ENCODE measurements around the gene FNDC3B. TPM values are rescaled to one million over a fixed set of nuclear protein-coding genes. Genes with fewer than 3 reads are reported as not detected.

FNDC3B gene
- total RNA-seq, 1 experiment from 2014 or later: 48.6 TPM

DNA sequence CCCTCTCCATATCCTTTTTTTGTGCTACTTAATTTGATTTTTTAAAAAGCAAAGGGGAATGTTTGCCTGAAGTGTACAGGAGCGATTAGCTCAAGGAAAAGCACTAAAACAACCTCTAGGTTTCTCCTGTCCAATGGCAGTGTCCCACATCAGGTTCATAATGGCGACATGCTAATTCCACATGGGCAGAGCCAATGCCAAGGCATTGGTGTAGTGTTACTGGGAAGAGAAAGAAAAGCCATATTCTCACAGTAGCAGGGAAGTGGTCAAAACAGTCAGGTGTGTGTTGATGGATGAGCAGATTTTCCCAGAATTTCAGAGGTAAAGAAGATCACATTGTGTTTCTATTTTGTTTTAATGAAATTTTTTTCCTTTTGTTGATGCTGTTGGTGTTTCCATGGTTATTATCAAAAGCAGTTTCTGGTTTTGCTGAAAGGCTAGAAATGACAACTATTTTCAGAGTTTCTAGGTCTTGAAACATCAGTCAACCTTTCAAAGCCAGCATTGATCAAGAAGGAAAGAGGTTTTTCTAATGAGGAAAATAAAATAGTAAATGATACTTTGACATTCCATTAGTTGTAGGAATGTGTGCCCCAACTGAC lies 65.2 kb downstream of the FNDC3B start:
- Histone ChIP-seq H3K79me2 (ENCODE audit: low read length) (peaks cover 92% of the 10 kb centered on the region), H3K4me2 (ENCODE audit: low read length) (no peak overlapping the region), H3K9ac (ENCODE audit: low read length) (no peak overlapping the region), H3K9me2 (replicated peaks; ENCODE audit: low read length) (no peaks in the 10 kb centered on the region), H3K27ac (ENCODE audit: low read length) (no peak overlapping the region), H4K20me1 (ENCODE audit: low read length) (peaks cover 37% of the 10 kb centered on the region), H3K4me3 (ENCODE audit: low read length) (no peak overlapping the region), H3K36me3 (ENCODE audit: low read depth, low read length) (no peaks in the 10 kb centered on the region), H3F3A (ENCODE audit: low read length, unreplicated experiment) (no peaks in the 10 kb centered on the region), H3K9me3 (ENCODE audit: low read length) (no peaks in the 10 kb centered on the region), H3K27me3 (ENCODE audit: low read length) (no peaks in the 10 kb centered on the region), H2AFZ (ENCODE audit: low read length) (no peak overlapping the region), H3K4me1 (ENCODE audit: insufficient read depth, low read length) (no peaks in the 10 kb centered on the region)
- ATAC-seq (peak; percentile 27; the same call in 1 of the 2 replicates), DNase-seq (no peak)
- intact Hi-C loops (cut with micrococcal nuclease): no loop called here
- TF ChIP-seq EZH2 (IDR thresholded peaks at IDR 0.05; ENCODE audit: low read length, unreplicated experiment): no peak
- TF ChIP-seq, protein P1, sequence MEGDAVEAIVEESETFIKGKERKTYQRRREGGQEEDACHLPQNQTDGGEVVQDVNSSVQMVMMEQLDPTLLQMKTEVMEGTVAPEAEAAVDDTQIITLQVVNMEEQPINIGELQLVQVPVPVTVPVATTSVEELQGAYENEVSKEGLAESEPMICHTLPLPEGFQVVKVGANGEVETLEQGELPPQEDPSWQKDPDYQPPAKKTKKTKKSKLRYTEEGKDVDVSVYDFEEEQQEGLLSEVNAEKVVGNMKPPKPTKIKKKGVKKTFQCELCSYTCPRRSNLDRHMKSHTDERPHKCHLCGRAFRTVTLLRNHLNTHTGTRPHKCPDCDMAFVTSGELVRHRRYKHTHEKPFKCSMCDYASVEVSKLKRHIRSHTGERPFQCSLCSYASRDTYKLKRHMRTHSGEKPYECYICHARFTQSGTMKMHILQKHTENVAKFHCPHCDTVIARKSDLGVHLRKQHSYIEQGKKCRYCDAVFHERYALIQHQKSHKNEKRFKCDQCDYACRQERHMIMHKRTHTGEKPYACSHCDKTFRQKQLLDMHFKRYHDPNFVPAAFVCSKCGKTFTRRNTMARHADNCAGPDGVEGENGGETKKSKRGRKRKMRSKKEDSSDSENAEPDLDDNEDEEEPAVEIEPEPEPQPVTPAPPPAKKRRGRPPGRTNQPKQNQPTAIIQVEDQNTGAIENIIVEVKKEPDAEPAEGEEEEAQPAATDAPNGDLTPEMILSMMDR (conservative IDR thresholded peaks at IDR 0.05; ENCODE audit: low read depth, low read length): no peak
- no peak for TF ChIP-seq EZH2phosphoT487 (IDR thresholded peaks at IDR 0.05; ENCODE audit: borderline replicate concordance, low read length)
- ChIA-PET CTCF (interaction anchor here (0.7 kb wide), 1 partner anchor 23 kb away, joined by 5 read pairs; no protein-coding TSS in a partner anchor), POLR2A (ENCODE audit: unreplicated experiment) (interaction anchor here (1.0 kb wide), 1 partner anchor 15 kb away, joined by 3 read pairs; no protein-coding TSS in a partner anchor)
- BruUV-seq (replicated peaks): no TSS peak

DNA sequence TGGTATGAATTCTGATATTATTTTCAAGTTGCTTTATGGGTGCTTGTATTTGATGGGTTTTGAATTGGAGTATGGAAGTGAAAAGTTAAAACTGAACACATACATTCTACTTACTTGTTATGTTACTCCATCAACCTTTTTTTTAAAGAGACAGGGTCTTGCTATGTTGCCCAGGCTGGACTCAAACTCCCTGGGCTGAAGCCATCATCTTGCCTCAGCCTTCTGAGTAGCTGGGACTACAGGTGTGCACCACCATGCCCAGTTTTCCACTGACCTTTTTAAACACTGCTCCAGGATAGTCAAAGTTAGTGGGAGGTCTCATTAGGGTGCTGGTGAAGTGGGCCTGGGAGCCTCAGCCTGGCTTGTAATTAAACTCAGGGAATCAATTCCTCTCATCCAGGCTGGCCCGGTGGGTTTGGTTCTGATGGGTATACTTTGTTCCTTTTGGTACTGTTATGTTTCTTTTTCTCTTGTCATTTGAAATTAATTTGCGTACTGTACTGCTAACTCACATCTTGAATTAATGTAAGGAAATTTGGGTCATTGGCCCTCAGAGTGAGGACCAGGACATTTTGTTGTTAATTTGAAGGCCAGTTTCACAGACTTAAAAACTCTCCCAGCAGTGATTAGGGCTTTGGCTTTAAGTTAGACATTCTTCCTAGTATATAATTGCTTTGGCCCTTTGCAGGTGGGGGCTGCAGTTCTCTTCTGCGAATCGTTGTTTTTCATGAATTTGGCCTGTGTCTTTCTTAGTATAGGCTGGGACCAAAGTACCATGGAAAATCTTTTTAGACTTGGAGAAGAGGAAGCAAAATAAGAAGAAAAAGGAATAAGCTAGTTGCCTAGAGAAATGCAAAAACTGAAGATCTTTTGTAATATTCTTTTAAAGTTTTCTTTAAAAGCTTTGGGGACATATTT lies 66.9 kb downstream of the FNDC3B start:
- ATAC-seq: no peak
- Histone ChIP-seq H3K9ac (ENCODE audit: low read length) (no peak overlapping the region), H4K20me1 (ENCODE audit: low read length) (peaks cover 24% of the 10 kb centered on the region; the same call in 1 of the 2 replicates), H3K4me1 (ENCODE audit: insufficient read depth, low read length) (no peaks in the 10 kb centered on the region), H3K9me3 (ENCODE audit: low read length) (no peaks in the 10 kb centered on the region), H3K4me3 (ENCODE audit: low read length) (no peak overlapping the region), H3K27ac (ENCODE audit: low read length) (no peak overlapping the region), H3K9me2 (replicated peaks; ENCODE audit: low read length) (no peaks in the 10 kb centered on the region), H2AFZ (ENCODE audit: low read length) (no peak overlapping the region), H3K4me2 (ENCODE audit: low read length) (no peak overlapping the region), H3K36me3 (ENCODE audit: low read depth, low read length) (no peaks in the 10 kb centered on the region), H3F3A (ENCODE audit: low read length, unreplicated experiment) (no peaks in the 10 kb centered on the region), H3K79me2 (ENCODE audit: low read length) (peaks cover 92% of the 10 kb centered on the region), H3K27me3 (ENCODE audit: low read length) (no peaks in the 10 kb centered on the region)
- CTCF ChIA-PET: no interaction called here
- POLR2A ChIA-PET (ENCODE audit: unreplicated experiment): interaction anchor here (0.7 kb wide), 1 partner anchor 9 kb away, joined by 18 read pairs; no protein-coding TSS in a partner anchor
- DNase-seq: no peak
- no TSS peak for BruUV-seq (replicated peaks)
- intact Hi-C loops (cut with micrococcal nuclease): no loop called here
- TF ChIP-seq EZH2phosphoT487 (IDR thresholded peaks at IDR 0.05; ENCODE audit: borderline replicate concordance, low read length): no peak
- no peak for TF ChIP-seq EZH2 (IDR thresholded peaks at IDR 0.05; ENCODE audit: low read length, unreplicated experiment)

DNA sequence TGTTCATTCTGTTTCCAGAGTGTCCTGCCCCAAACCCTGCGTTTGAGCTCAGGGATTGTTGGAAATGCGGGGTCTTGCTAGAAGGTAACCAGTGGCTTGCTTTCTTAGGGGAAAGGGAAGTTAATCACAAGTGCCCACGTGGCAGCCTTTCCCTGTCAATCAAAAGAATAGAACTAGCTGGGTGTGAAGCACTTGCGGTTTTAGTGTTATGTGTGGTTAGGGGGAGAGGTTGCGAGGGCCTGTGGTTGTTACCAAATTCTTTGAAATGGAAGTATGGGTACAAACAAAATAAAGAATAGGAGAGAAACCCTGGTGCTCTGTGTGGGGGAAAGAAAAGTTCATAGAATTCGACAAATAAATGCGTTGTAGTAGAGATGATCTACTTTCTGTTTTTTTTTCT lies 67.6 kb downstream of the FNDC3B start:
- no peak for TF ChIP-seq EZH2 (IDR thresholded peaks at IDR 0.05; ENCODE audit: low read length, unreplicated experiment)
- no peak for TF ChIP-seq EZH2phosphoT487 (IDR thresholded peaks at IDR 0.05; ENCODE audit: borderline replicate concordance, low read length)
- TF ChIP-seq, protein P1 (conservative IDR thresholded peaks at IDR 0.05; ENCODE audit: low read depth, low read length): no peak
- no peak overlapping the region for H3K4me3 ChIP-seq (ENCODE audit: low read length)
- H3K36me3 ChIP-seq (ENCODE audit: low read depth, low read length): no peaks in the 10 kb centered on the region; the same call in 1 of the 2 replicates
- ChIA-PET CTCF (no interaction called here), POLR2A (ENCODE audit: unreplicated experiment) (no interaction called here)
- H3K79me2 ChIP-seq (ENCODE audit: low read length): peaks cover 92% of the 10 kb centered on the region
- H3K27me3 ChIP-seq (ENCODE audit: low read length): no peaks in the 10 kb centered on the region
- no peak overlapping the region for H2AFZ ChIP-seq (ENCODE audit: low read length)
- DNase-seq (no peak), ATAC-seq (no peak)
- H3K9me2 ChIP-seq (replicated peaks; ENCODE audit: low read length): no peaks in the 10 kb centered on the region
- peaks cover 27% of the 10 kb centered on the region; the same call in 1 of the 2 replicates for H4K20me1 ChIP-seq (ENCODE audit: low read length)
- no peak overlapping the region for H3K9ac ChIP-seq (ENCODE audit: low read length)
- H3K9me3 ChIP-seq (ENCODE audit: low read length): no peaks in the 10 kb centered on the region
- H3K27ac ChIP-seq (ENCODE audit: low read length): no peak overlapping the region
- intact Hi-C loops (cut with micrococcal nuclease): no loop called here
- no peak overlapping the region for H3K4me2 ChIP-seq (ENCODE audit: low read length)
- BruUV-seq (replicated peaks): no TSS peak
- H3K4me1 ChIP-seq (ENCODE audit: insufficient read depth, low read length): no peaks in the 10 kb centered on the region
- H3F3A ChIP-seq (ENCODE audit: low read length, unreplicated experiment): no peaks in the 10 kb centered on the region
